Neural progenitor cell (in vitro differentiated cells): ENCODE measurements around the gene LURAP1L. TPM values are rescaled to one million over a fixed set of nuclear protein-coding genes. Genes with fewer than 3 reads are reported as not detected.

Experiments used
- DNase-seq: peaks from one replicate; pipeline ENCODE4 v3.0.0-alpha.2; 2016; ENCODE audit warnings: low spot score
- H2AFZ ChIP-seq: fragments of 200-600 bp; sonication (generic); replicated peaks from 2 replicates; pipeline ENCODE4 v1.6.1; 2016; ENCODE audit warnings: antibody characterized with exemption
- H3F3A ChIP-seq: fragments of 200-600 bp; sonication (generic); 2 replicates; pipeline ENCODE4 v1.6.1; 2016; ENCODE audit warnings: antibody characterized with exemption, low read depth
- H3K27ac ChIP-seq: fragments of 200-600 bp; sonication (generic); 2 replicates; pipeline ENCODE4 v1.5.1; 2016; ENCODE audit warnings: mild to moderate bottlenecking
- H3K27me3 ChIP-seq: fragments of 200-600 bp; sonication (generic); 2 replicates; pipeline ENCODE4 v1.6.1; 2016; ENCODE audit warnings: mild to moderate bottlenecking, moderate library complexity
- H3K36me3 ChIP-seq: fragments of 200-600 bp; sonication (generic); 2 replicates; pipeline ENCODE4 v1.5.1; 2016
- H3K4me1 ChIP-seq: fragments of 200-600 bp; sonication (generic); 2 replicates; pipeline ENCODE4 v1.6.1; 2016; ENCODE audit warnings: mixed run types
- H3K4me2 ChIP-seq: fragments of 200-600 bp; sonication (generic); 2 replicates; pipeline ENCODE4 v1.6.1; 2016
- H3K4me3 ChIP-seq: fragments of 200-600 bp; sonication (generic); 2 replicates; pipeline ENCODE4 v1.5.1; 2016
- H3K79me2 ChIP-seq: fragments of 200-600 bp; sonication (generic); 2 replicates; pipeline ENCODE4 v1.6.1; 2016; ENCODE audit warnings: low read depth
- H3K9ac ChIP-seq: fragments of 200-600 bp; sonication (generic); 2 replicates; pipeline ENCODE4 v1.6.1; 2016
- H3K9me3 ChIP-seq: fragments of 200-600 bp; sonication (generic); 2 replicates; pipeline ENCODE4 v1.5.1; 2016; ENCODE audit warnings: low read depth
- H4K20me1 ChIP-seq: fragments of 200-600 bp; sonication (generic); 2 replicates; pipeline ENCODE4 v1.6.1; 2016; ENCODE audit warnings: low read depth
- H3K27ac Mint-ChIP-seq: 3 replicates; pipeline ENCODE4 v1.8.0; 2021; ENCODE audit warnings: mixed read lengths
- H3K27me3 Mint-ChIP-seq: 2 replicates; pipeline ENCODE4 v1.8.0; 2022; ENCODE audit warnings: low read depth, mild to moderate bottlenecking, inconsistent platforms, moderate library complexity, mixed read lengths; ENCODE audit not compliant: insufficient read depth
- H3K36me3 Mint-ChIP-seq: 3 replicates; pipeline ENCODE4 v1.8.0; 2021; ENCODE audit warnings: mixed read lengths
- H3K4me1 Mint-ChIP-seq: 3 replicates; pipeline ENCODE4 v1.8.0; 2021; ENCODE audit warnings: mixed read lengths
- H3K4me3 Mint-ChIP-seq: 3 replicates; pipeline ENCODE4 v1.8.0; 2021; ENCODE audit warnings: mild to moderate bottlenecking, moderate library complexity, mixed read lengths
- H3K9me3 Mint-ChIP-seq: 3 replicates; pipeline ENCODE4 v1.8.0; 2020; ENCODE audit warnings: mixed read lengths
- EZH2 ChIP-seq: fragments of 200-600 bp; sonication (generic); IDR thresholded peaks from 2 replicates; pipeline ENCODE4 v1.6.1; 2017; ENCODE audit warnings: antibody characterized with exemption, mild to moderate bottlenecking, moderate library complexity
- EZH2phosphoT487 ChIP-seq: fragments of 200-600 bp; sonication (generic); IDR thresholded peaks from 2 replicates; pipeline ENCODE4 v1.6.1; 2017; ENCODE audit warnings: antibody characterized with exemption
- total RNA-seq: library from RNA; depleted of rRNA; stranded (reverse); fragments of >200 nt; gene quantifications from 2 replicates; pipeline ENCODE4 v1.2.3, GENCODE V29; 2015; ENCODE audit warnings: low replicate concordance
- TF ChIP-seq, protein P1 (sequence below): fragments of 200-600 bp; sonication (generic); IDR thresholded peaks from 2 replicates; pipeline ENCODE4 v1.5.1; 2017; ENCODE audit warnings: antibody characterized with exemption, mild to moderate bottlenecking

The LURAP1L gene
- total RNA-seq, 1 donor from 2014 or later, result 0.75 TPM

DNA sequence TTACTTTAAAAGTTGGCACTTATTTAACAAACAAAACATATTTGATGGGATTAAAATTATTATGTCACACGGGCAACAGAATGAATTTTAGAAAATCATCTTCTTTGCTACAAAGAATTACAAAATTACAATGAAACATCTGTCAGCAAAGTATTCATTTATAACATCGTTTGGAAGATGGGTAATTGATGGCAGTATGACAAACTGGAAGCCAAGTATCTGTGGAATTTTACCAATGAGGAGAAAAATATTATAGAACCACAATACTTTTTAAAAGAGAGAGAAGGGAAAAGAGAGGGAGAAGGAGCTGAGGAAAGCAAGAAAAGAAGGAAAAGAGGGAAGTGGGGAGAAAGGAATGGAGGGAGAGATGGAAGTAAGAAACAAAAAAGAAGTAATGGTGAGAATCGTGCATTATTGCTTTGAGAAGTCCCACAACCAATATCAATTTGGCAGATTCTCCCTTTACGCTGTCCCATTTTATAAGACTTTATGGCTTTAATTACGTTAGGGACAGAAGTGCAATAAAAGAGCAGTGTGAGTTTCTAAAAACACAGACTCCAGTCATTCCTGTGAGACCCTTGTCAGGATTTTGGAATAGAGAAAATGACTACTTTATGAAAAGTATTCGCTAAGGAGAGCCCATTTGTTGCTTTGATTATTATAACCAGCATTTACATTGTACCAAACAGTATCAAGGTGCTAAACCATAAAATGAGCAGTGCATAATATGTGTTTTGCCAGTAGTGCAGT is 76.7 kb downstream of the LURAP1L start:
- no peak overlapping the region for H3K4me3 Mint-ChIP-seq
- Histone ChIP-seq H3F3A (no peaks in the 10 kb centered on the region), H3K79me2 (no peaks in the 10 kb centered on the region), H2AFZ (no peak overlapping the region), H3K27me3 (no peaks in the 10 kb centered on the region), H3K4me2 (no peak overlapping the region), H3K36me3 (no peaks in the 10 kb centered on the region), H4K20me1 (no peaks in the 10 kb centered on the region), H3K4me1 (peaks cover 4% of the 10 kb centered on the region), H3K9me3 (no peaks in the 10 kb centered on the region), H3K27ac (no peak overlapping the region), H3K9ac (no peak overlapping the region), H3K4me3 (no peak overlapping the region)
- no peaks in the 10 kb centered on the region for H3K36me3 Mint-ChIP-seq
- no peak for DNase-seq
- peaks cover 3% of the 10 kb centered on the region for H3K9me3 Mint-ChIP-seq
- peaks cover 4% of the 10 kb centered on the region for H3K4me1 Mint-ChIP-seq
- H3K27ac Mint-ChIP-seq, result no peak overlapping the region
- TF ChIP-seq EZH2 (no peak), EZH2phosphoT487 (no peak)
- TF ChIP-seq, protein P1, sequence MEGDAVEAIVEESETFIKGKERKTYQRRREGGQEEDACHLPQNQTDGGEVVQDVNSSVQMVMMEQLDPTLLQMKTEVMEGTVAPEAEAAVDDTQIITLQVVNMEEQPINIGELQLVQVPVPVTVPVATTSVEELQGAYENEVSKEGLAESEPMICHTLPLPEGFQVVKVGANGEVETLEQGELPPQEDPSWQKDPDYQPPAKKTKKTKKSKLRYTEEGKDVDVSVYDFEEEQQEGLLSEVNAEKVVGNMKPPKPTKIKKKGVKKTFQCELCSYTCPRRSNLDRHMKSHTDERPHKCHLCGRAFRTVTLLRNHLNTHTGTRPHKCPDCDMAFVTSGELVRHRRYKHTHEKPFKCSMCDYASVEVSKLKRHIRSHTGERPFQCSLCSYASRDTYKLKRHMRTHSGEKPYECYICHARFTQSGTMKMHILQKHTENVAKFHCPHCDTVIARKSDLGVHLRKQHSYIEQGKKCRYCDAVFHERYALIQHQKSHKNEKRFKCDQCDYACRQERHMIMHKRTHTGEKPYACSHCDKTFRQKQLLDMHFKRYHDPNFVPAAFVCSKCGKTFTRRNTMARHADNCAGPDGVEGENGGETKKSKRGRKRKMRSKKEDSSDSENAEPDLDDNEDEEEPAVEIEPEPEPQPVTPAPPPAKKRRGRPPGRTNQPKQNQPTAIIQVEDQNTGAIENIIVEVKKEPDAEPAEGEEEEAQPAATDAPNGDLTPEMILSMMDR, result no peak
- peaks cover 2% of the 10 kb centered on the region for H3K27me3 Mint-ChIP-seq

DNA sequence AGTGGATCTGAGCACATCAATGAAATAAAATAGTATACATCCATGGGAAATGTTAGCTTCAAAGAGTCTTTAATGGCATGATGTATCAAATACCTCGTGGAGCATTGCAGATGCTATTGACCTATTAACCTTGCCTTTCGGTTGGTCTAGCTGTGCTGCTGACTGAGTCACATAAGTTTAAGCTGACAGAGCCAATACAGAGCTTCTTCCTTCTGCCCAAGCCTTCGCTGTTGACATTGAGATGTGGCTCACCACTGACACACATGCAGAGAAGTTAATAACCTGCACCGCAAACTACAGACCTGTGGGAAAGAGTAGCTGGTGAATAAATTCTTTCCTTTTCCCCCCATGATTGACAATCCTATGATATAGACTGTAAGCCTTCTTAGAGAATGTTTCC is 78.2 kb downstream of the LURAP1L start:
- Histone ChIP-seq H3K27ac (no peak overlapping the region), H3K4me3 (no peak overlapping the region), H3K36me3 (no peaks in the 10 kb centered on the region), H3K27me3 (no peaks in the 10 kb centered on the region), H3K9ac (no peak overlapping the region), H3K9me3 (no peaks in the 10 kb centered on the region), H4K20me1 (no peaks in the 10 kb centered on the region), H3F3A (no peaks in the 10 kb centered on the region), H2AFZ (no peak overlapping the region), H3K4me2 (no peak overlapping the region), H3K4me1 (peaks cover 7% of the 10 kb centered on the region), H3K79me2 (no peaks in the 10 kb centered on the region)
- Mint-ChIP-seq H3K4me3 (no peak overlapping the region), H3K9me3 (no peaks in the 10 kb centered on the region), H3K4me1 (peaks cover 8% of the 10 kb centered on the region), H3K36me3 (no peaks in the 10 kb centered on the region), H3K27me3 (peaks cover 2% of the 10 kb centered on the region), H3K27ac (no peak overlapping the region)
- TF ChIP-seq EZH2phosphoT487, result no peak
- TF ChIP-seq, protein P1, result no peak
- TF ChIP-seq EZH2, result no peak
- DNase-seq, result no peak

DNA sequence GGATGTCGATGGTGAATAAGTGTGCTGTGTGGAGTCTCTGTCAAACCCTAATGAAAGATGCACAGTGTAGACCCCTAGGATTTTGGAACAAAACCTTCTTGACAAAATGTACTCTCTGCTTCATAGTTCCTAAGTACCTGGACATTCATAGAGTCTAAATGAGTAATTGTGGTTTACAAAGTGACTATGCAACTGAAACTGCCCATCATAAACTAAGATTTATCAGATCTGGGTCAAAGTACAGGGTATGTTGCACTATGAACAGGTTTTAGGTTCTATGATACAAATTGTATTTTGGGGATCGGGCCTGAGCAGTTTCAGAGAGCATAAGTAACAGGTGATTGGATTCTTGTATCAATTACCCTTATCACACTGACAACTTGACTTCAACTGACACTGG is 79.4 kb downstream of the LURAP1L start:
- Histone ChIP-seq H3K9ac (no peak overlapping the region), H3F3A (no peaks in the 10 kb centered on the region), H3K27me3 (no peaks in the 10 kb centered on the region), H3K27ac (no peak overlapping the region), H3K4me3 (no peak overlapping the region), H4K20me1 (no peaks in the 10 kb centered on the region), H3K36me3 (no peaks in the 10 kb centered on the region), H3K4me1 (peaks cover 7% of the 10 kb centered on the region), H3K9me3 (no peaks in the 10 kb centered on the region), H3K4me2 (no peak overlapping the region), H2AFZ (no peak overlapping the region), H3K79me2 (no peaks in the 10 kb centered on the region)
- H3K36me3 Mint-ChIP-seq, result no peaks in the 10 kb centered on the region
- no peak for DNase-seq
- peaks cover 8% of the 10 kb centered on the region for H3K4me1 Mint-ChIP-seq
- H3K4me3 Mint-ChIP-seq, result no peak overlapping the region
- H3K27me3 Mint-ChIP-seq, result peaks cover 2% of the 10 kb centered on the region
- no peaks in the 10 kb centered on the region for H3K9me3 Mint-ChIP-seq
- H3K27ac Mint-ChIP-seq, result no peak overlapping the region
- TF ChIP-seq EZH2 (no peak), EZH2phosphoT487 (no peak)
- TF ChIP-seq, protein P1, result no peak
